ENCODE measurements around the gene FOXI1.
"Not testable (repeated sequence)": the region's sequence is repeated elsewhere in the genome, so short reads cannot be mapped to it uniquely, and the experiment has no call there.

FOXI1 gene

GRCh38 chr5:170136506-170136905, 30.8 kb downstream of the FOXI1 start:
- no peak for TF ChIP-seq CTCF (IDR thresholded peaks at IDR 0.05; ENCODE audit: insufficient read depth, low read depth, low read length, missing control alignments)
- DNase-seq (ENCODE audit: low read depth) = no peak
- no peak overlapping the region for H3K4me3 ChIP-seq (ENCODE audit: low read length)

GRCh38 chr5:170137694-170138214, 32.1 kb downstream of the FOXI1 start:
- no peak overlapping the region for H3K4me3 ChIP-seq (ENCODE audit: low read length)
- DNase-seq (ENCODE audit: low read depth) = no peak
- no peak for TF ChIP-seq CTCF (IDR thresholded peaks at IDR 0.05; ENCODE audit: insufficient read depth, low read depth, low read length, missing control alignments)

- DNase-seq (ENCODE audit: low read depth) = no peak
- TF ChIP-seq CTCF (IDR thresholded peaks at IDR 0.05; ENCODE audit: insufficient read depth, low read depth, low read length, missing control alignments) = no peak
- no peak overlapping the region for H3K4me3 ChIP-seq (ENCODE audit: low read length)
These were observed 32.6 kb downstream of the FOXI1 start for GRCh38 chr5:170138273-170138672.

- DNase-seq (ENCODE audit: low read depth) = no peak
- TF ChIP-seq CTCF (IDR thresholded peaks at IDR 0.05; ENCODE audit: insufficient read depth, low read depth, low read length, missing control alignments) = no peak
- no peak overlapping the region for H3K4me3 ChIP-seq (ENCODE audit: low read length)
These were observed 34.2 kb downstream of the FOXI1 start for GRCh38 chr5:170139786-170140335.

- DNase-seq (ENCODE audit: low read depth) = not testable (repeated sequence)
These were observed 35.5 kb downstream of the FOXI1 start for GRCh38 chr5:170141196-170141595.

GRCh38 chr5:170141636-170142035, 35.9 kb downstream of the FOXI1 start:
- H3K4me3 ChIP-seq (ENCODE audit: low read length) = no peak overlapping the region
- TF ChIP-seq CTCF (IDR thresholded peaks at IDR 0.05; ENCODE audit: insufficient read depth, low read depth, low read length, missing control alignments) = no peak
- DNase-seq (ENCODE audit: low read depth) = no peak

More at GRCh38 chr5:170141196-170141595, 35.5 kb downstream of the FOXI1 start:
- H3K4me3 ChIP-seq (ENCODE audit: low read length) = not testable (repeated sequence)

- DNase-seq (ENCODE audit: low read depth) = no peak
- no peak overlapping the region for H3K4me3 ChIP-seq (ENCODE audit: low read length)
- no peak for TF ChIP-seq CTCF (IDR thresholded peaks at IDR 0.05; ENCODE audit: insufficient read depth, low read depth, low read length, missing control alignments)
These were observed 36.5 kb downstream of the FOXI1 start for GRCh38 chr5:170142196-170142595.
